RPMI7951 (cell line): ENCODE results near the gene PRPF31. TPM values are rescaled to one million over a fixed set of nuclear protein-coding genes. Genes with fewer than 3 reads are reported as not detected.
A peak's percentile ranks its signal among the peaks of the same experiment; 100 is the strongest.

ENCODE experiments used
- DNase-seq: peaks from one replicate; pipeline ENCODE4 v3.0.0-alpha.2; 2012; ENCODE audit warnings: low read depth
- total RNA-seq: library from RNA; depleted of rRNA; stranded (reverse); fragments of >200 nt; shearing (Covaris generic); gene quantifications from 2 replicates; pipeline ENCODE4 v1.2.3, GENCODE V29; 2014

Gene PRPF31
- total RNA-seq, 1 experiment from 2014 or later = 71.3 TPM

GRCh38 chr19:54107876-54108490 lies 7.6 kb upstream of the PRPF31 start:
- no peak for DNase-seq

DNA sequence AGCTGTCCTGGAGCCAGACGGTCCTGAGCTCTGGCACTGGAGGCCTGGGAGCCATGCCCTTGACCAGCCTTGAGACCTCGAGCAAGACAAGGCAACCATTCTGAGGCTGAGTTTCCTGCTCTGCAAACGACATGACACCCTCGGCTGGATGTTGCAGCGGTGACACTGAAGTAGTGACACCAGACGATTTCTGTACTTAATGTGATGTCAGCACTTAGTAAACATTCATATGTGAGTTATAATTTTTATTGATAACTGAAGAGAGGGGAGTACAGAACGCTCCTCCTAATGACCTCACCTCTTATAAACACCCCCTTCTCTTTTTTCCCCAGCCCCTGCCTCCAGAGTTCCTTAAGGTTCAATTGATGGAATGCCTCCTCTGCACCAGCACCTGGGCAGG lies 7.1 kb upstream of the PRPF31 start:
- DNase-seq = no peak

DNA sequence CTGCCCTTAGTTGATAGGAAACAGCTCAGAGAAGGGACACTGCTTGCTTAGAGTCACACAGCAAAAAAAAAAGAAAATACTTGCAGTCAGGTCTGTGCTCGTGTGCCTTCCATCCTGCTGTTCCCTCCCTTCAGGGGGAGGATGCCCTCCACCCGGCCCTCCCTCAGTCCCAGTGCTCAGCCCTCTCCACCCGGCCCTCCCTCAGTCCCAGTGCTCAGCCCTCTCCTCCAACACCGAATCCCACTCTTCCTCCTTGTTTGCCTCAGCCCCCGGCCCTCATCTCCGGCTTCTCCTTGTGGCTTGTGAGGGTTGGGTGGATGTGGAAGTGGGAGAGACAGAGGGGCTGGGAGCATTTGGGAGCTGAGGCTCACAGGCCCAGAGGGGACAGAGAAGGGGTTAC lies 5.9 kb upstream of the PRPF31 start:
- no peak for DNase-seq

DNA sequence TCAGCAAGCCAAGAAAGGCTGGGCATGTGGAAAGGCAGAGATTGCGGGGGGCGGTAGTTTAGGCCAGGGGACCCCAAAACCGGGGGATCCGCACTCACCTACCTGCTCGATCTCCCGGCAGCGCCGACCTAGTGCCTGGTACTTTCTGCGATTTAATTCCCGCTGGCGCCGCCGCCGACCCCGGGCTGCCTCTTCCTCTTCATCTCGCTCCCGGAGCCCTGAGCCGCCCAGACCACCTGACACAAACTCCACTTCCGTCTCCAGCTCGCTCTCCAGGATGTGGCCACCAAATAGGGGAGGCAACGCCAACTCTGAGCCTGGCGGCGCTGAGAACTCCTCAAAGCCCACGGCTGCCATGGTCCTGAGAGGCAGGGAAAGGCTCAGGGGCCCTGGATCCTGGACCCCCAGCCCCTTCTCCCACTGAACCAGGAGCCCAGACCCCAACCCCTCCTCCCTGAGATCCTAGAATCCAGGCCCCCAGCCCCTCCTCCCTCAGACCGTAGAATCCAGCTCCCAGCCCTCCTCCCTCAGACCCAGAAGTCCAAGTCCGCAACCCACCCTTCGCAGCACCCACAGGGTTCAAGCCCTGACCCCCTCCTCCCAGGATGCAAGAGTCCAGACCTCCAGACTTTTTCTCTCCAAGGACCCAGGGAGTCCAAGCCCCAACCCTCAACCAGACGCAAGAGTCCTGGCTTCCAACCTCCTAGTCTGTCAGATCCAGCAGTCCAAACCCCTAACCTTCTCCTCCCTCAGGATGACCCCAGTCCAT lies 1.0 kb upstream of the PRPF31 start:
- DNase-seq = peak; percentile 67

DNA sequence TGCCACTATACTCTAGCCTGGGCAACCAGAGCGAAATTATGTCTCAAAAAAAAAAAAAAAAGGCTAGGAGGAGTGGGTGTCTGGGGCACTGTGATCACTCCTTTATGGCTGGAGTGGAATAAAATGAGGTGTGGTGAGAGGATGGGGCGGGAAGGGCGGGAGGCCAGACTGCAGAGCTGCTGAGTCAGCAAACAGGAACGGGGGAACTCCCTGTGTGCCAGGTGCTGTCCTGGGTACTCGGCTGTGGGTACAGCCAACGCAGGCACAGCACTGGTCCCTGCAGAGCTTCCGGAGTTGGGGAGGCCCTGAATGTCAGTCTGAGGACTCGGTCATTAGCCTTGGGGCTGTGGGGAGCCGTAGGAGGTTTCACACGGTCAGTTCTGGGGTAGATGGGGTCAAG lies 5.7 kb downstream of the PRPF31 start:
- DNase-seq = no peak

- DNase-seq = no peak
Observed at GRCh38 chr19:54123682-54124081, 8.1 kb downstream of the PRPF31 start.

GRCh38 chr19:54124393-54124792 lies 8.8 kb downstream of the PRPF31 start:
- DNase-seq = no peak

GRCh38 chr19:54125713-54126112 lies 10.2 kb downstream of the PRPF31 start:
- DNase-seq = no peak

DNA sequence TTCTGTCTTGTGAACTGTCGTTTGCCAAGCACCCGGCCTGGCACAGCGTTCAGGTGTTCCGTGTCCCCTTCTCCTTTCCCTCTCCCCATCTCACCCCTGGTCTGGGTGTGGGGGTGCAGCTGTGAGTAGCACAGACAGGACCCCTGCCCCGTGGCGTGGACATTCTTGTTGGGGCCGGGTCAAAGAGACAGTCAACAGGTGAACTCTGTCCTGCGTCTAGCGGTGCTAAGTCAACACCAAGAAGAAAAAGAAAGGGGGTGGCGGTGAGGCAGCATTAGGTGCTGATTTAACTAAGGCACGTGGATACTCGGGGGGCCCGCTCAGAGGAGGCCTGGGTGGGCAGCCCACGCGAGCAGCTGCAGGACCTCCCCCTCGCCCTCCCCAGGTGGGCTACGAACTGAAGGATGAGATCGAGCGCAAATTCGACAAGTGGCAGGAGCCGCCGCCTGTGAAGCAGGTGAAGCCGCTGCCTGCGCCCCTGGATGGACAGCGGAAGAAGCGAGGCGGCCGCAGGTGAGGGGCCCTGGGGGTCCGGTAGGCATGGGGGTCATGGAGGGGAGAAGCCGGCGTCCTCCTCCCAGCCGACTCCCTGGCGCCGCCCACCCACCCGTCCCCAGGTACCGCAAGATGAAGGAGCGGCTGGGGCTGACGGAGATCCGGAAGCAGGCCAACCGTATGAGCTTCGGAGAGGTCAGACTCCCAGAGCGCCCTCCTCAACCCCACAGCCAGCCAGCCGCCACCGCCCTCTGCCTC lies 12.3 kb downstream of the PRPF31 start:
- no peak for DNase-seq

DNA sequence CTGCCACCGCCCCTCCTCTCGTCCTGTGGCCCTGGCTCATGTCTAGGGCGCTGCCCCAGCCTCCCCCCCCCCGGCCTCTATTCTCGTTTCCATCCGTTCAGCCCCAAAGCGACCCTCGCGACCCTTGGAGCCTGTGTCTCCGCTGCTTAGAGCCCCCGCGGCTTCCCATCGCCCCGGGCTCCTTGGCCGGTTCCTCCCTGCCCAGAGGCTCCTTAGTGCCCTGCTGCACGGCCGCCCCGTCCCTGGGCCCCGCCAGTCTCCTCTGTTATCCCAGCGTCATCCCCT lies 12.8 kb downstream of the PRPF31 start:
- no peak for DNase-seq

GRCh38 chr19:54128796-54129616 lies 13.5 kb downstream of the PRPF31 start:
- no peak for DNase-seq

- DNase-seq = no peak
Observed at GRCh38 chr19:54129617-54129996, 14.1 kb downstream of the PRPF31 start.

DNA sequence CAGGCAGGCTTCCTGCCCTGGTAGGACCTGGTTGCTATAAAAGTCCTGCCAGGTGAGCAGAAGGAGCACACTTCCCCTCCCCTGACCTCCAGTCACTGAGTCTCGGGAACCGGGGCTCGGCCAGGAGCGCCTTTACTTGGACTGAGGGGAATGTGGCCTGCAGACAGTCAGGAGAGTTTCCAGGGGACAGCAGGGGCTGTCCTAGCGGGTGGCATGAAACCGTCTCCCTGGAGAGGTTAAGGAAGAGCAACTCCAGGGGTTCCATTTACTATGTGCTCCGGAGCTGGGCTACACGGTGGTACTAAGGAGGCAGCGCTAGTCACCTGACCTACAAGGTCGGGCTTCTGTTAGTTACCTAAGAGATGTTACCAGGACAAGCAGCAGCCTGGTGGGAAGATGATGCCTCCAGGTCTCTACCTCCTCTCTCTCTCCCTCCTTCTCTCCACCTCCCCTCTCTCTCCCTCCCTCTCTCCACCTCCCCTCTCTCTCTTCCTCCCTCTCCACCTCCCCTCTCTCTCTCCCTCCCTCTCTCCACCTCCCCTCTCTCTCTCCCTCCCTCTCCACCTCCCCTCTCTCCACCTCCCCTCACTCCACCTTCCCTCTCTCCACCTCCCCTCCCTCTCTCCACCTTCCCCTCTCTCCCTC lies 17.9 kb downstream of the PRPF31 start:
- DNase-seq = no peak

GRCh38 chr19:54133957-54134590 lies 18.5 kb downstream of the PRPF31 start:
- DNase-seq = no peak

GRCh38 chr19:54136086-54136863 lies 20.7 kb downstream of the PRPF31 start:
- no peak for DNase-seq

DNA sequence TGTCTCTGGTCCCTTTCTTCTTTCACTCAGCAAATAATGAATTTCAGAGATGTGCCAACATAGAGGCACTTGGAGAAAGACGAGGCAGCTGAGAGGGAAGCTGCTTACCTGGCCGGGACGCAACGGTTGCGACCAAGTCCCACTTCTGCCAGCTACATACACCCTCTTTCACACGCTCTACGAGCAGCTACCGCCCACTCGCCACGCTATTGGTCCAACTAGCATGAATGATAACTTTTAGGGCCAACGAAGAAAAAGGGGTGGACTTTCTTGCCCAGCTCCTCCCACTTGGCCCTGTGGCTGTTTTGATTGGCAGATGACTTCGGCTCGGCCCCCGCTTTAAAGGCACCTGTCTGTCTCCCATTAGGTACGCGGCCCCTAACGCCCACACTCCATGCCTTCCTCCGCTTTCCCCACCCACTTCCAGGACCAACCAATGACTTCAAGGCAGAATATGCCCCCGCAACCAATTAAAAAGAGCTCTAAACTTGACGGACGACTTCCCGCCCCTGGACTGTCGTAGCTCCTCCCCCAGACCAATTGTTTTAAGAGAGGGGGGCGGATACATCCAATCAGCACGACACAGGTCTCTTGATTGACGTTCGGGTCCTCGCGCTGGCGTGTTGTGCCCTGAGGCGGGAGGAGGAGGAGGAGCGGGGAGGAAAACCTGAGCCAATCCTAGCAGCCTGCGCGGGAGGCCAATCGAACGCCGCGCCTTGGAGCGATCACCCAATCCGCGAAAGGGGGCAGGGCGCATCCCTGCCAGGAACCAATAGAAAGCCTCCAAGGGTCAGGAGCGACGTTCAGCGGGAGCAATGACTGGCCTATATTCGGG lies 21.5 kb downstream of the PRPF31 start:
- peak; percentile 100 for DNase-seq

GRCh38 chr19:54137699-54138488 lies 22.3 kb downstream of the PRPF31 start, which contains the start of gene CNOT3:
Gene CNOT3 (plus strand): TSS chr19:54137762. CDS start chr19:54142979, 5,217 bp downstream.
- no peak for DNase-seq

DNA sequence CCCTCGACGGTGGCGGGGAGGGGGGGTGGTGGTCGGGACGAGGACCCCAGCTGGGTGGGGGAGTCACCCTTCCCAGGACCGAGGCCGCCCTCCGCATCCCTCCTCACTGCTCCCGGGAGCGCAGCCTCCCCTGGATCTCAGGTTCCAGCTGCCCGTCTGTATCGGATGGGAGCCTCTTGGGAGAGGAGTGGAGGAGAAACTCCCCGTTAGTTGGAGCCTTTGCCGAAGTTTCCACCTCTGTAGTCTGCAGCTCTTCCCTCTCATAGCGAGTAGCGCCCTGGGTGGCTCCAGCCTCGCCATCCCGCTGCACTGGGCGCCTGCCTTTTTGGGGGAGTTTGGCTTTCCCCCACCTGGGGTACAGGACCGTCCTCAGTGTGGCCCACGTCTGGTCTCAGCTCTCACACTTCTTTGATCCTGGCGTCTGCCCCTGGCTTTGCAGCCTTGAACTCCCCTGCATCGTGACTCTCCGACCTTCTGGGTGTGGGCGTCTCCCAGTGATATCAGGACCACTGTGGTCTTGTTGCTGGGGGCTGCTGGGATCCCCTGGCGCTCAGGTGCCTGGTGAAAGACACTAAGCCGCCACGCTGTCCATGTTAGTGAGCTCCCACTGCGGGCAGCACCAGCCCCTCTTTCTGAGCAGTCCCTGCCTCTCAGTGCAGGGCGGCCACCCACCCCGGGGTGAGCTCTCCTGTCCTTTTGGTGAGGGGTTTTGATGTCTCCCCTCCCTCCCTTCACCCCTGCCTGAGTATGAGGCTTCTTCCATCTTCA lies 23.1 kb downstream of the PRPF31 start:
- DNase-seq = no peak
